Fibroblast of skin of left biceps (primary cell): ENCODE data around the gene ELAC2.
A peak's percentile ranks its signal among the peaks of the same experiment; 100 is the strongest.

ENCODE experiments used
- DNase-seq, 2 experiments: peaks; one replicate each; pipeline ENCODE4 v3.0.0-alpha.2; 2013; ENCODE audit warnings: low read depth in 2 of 2

The ELAC2 gene

DNA sequence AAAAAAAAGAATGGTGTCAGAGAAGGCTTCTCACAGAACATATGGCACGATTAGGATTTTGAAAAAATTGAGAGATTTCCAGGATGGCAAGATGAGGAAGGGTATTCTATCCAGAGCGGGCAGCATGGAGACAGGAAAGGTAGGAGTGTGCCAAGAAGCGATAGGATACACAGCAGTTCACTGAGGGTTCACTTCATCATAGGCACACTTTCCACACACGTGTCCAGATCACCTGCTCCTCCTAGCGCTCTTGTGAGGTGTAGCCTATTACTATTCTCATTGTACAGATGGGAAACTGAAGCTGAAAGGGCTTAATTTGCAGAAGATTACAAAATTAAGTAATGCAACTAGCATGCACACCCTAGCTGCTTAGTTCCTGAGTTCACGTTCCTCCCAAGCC lies 6.2 kb upstream of the ELAC2 start:
- DNase-seq: no peak

DNA sequence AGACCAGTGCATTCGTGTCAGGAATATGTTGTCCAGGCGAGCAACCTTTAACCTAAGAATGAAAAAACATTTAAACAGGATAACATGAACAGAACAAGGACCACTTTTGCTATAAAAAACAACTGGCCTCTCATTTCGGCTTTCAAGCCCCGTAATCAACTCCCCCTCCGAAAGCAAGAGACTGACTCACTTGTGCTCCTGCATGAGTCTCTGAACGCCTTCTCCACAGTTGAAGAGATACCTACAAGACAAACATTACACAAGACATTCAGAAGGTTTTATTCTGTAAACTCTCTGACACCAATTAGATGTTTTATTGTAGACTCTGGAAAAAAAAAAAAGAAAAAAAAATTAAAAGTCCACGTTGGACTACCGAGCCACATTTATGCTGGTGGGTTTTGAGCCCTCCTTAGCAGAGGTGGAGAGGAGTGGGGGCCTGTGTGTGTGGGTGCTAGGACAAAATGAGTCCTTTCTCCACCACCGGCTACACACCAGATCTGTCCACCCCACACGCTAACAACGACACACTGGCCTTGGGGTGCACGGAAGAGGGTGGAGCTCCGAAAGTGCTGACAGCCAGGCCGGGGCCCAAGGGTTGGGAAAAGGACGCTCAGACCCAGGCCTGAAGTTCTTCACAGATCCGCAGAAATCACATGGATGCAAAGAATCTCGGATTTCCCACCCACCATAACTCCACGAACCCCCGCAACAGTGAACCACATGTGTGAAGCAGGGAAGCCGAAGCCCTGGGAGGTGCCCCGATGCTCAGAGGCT lies 759 bp downstream of the ELAC2 start:
- DNase-seq: no peak

DNA sequence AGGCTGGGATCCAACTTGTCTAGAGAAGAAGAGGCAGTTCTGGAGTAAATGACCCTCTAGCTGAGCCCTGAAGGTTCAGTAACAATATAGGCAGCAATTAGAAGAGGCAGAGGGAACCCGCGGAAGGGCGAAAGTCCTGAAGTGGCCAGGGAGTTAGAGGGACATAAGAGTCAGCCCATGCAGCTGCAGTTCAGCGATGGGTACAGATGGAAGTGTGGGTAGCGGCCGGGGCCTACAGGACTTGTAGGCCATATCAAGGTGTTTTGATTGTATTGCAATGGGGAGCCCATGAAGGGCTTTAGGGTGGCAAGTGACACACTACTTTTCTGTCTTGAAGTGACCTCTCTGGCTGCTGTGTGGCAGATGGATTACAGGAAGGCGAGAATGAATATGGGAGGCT lies 3.0 kb downstream of the ELAC2 start:
- no peak for DNase-seq

DNA sequence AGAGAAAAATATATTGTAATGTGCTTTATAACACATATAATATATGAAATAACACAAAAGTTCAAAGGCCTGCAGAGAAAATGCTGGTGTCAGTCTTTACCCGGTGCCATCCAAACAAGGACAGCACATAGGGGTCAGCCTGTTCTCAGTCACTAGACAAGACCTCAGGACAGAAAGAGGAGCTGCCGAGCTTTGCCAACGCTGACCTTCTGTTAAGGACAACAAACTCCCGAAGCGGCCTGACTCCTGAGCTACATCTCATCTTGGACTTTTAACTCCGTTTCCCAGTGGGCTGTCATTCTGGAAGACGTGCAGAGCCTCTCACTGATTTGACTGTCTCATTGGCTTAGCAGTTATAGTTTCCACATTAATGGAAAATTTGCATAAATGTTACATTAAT lies 6.9 kb downstream of the ELAC2 start:
- DNase-seq: no peak

DNA sequence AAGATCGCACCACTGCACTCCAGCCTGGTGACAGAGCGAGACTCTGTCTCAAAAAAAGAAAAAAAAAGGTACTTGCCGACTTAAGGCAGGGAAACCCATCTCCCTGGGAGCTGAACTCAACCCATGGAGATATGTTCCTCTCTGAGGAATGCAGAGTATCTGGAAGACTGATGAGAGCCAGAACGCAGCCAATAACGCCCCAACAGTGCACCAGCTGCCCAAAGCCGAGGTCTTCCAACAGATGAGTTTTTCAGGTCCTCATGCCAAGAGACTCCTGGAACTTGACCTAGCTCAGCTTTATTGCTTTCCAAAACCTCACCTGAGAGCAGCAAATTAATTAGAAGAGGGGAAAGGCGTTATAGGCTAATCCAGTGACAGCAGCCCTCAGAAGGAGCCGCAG lies 9.4 kb downstream of the ELAC2 start:
- no peak for DNase-seq

DNA sequence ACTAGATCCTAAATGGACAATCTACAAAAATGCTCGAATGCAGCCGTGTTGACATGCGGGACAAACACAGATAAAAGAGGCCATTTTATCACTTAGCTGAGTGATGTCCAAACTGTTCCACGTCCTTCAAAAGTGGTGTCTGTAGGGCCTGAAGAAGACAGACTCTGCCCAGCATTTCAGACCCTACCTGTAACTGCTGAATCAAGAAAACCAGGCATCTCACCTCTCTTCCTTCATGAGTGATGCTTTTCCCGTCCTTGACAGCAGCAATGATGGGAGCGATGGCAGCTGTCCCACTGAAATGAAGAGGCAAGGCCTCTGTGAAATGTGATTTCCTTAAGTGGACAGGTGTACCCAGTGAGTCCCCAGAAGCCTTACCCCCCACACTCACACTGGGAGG lies 12.3 kb downstream of the ELAC2 start:
- no peak for DNase-seq

DNA sequence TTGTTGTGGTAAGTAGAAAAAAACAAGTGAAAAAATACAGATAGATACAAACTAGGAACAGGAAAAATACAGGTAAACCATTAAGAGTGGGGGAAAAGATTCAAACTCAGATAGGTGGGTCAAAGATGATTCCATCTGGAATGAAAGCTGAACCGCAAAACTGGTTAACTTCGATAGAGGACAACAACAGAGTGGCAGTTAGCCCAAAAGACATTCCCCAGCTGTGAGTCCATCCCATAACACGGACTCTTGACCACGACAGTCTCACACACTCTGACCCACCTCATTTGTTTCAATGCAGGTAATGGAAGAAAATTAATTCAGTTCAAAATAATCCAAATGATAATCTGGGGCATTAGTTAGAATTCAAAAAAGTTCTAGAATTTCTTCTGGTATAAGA lies 13.5 kb downstream of the ELAC2 start:
- no peak for DNase-seq

DNA sequence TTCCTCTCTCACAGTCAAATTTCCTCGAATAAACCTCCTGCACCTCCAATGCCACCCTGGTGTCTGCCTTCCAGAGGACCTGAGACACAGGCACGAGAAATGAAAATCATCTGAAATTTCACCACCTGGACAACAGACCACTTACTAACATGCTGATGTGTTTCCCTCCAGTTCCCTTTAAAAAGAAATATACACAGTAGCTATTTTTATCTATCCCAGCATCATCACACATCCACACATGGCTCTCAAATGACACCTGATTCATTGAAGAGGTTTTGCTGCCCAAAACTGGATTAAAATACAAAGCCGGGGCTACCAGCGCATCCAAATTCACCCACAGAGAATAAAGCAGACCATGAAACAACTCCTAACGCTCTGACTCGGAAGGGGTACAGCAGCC lies 13.9 kb downstream of the ELAC2 start:
- DNase-seq: no peak

DNA sequence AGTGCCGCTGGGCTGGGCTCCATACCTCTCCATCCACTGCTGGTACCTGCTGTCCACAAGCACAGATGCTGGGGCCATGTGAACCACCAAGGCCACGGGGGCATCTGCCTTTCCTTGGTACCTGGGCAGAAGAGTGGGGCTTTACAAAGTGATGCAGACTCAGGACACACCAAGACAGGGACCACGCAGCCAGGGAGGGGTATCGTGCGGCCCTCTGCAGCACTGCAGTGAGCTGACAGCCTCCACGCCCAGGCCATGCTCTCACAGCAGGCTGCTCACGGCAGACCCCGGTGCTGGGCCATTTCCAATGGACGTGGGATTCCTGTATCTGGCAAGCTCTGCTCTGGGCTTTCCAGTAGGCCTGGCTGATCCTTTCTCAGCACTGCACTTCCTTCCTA lies 14.4 kb downstream of the ELAC2 start:
- DNase-seq: no peak

DNA sequence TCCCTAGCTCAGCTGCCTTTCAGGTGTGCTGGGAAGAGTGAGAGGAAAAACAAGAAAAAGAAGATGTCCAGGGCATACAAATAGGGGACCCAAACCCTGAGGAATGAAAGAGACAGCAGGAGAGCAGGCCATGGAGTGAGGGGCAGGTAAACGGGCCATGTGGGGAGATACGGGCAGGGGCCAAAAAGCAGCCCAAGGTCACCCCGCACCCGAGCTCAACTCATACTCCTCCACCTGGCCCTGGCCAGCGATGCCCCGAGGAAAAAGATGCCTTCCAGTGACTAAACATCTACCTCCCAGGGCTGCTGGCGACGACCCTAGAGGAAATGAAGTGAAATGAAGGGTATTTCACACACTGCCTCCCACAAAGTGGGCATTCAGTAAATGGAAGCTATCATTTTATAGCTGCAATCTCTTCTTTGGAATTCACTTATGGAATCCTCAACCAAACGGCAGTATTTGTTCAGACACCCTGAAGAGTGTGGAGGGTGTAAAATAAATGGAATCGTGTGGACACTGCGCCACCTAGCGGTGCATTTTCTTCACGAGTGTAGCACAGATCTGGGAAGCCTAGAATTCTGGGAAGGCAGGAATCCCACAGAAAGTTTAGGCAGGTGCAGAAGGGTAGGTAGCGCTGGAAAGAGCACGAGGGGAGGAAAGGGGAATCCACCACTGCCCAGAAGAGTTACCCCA lies 14.9 kb downstream of the ELAC2 start:
- peak; percentile 45 for DNase-seq

DNA sequence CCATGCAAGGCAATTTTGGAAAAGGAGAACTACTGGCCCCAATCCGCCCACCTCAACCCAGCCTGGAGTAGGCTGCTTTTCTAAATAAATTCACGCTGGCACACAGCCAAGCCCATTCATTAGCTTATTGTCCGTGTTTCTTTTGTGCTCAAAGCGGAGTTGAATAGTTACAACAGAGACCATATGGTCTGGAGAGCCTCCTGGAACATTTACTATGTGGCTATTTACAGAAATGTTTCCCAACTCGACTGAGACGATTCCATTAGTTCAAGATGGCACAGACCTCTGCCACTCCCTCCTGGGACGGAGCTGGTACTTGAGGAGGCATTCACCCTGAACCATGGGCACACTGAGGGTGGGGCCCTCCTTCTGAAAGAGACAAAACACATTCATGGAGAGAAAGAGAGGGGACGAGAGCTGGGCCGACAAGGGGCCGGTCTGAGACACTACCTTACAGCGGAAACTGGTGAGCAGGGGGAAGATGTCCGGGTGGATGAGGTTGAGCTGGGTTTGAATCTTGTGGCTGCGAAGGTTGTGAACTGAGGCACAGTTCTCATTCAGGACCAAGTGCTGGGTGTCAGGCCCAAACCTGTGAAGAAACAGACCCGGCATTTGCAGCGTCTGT lies 15.7 kb downstream of the ELAC2 start:
- DNase-seq: no peak

DNA sequence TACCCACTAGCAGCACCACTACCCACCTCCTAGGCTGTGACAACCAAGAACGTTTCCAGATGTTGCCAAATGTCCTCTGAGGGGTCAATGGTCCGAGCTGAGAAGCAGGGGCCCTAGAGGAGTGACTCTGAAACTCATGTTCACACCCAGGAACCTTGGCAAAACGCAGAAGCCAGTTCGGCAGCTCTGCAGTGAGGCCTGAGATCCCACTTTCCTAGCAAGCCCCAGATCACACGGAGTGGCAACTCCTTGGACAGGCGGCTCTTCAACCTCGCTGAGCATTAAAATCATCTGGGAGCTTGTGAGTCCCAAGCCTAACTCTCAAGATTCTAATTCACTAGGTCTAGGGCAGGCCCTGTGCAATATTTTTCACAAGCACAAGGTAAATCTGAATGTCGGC lies 17.3 kb downstream of the ELAC2 start:
- DNase-seq: no peak

DNA sequence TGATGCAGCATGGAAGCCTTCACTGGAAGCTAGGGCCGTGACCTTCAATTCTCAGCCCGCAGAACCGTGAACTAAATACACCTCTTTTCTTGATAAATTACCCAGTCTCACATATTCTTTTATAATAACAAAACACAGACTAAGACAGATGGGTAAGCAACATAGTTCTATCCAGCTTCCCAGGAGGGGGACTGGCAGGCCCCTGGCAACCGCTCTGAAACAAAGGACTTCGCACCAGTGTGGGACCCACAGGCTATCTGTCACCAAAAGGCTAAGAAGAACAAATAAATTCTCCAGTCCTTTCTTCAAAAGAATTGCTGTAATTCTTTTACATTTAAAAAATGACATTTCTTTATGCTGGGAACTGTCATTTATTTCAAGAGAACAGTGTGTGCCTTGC lies 19.0 kb downstream of the ELAC2 start:
- no peak for DNase-seq

DNA sequence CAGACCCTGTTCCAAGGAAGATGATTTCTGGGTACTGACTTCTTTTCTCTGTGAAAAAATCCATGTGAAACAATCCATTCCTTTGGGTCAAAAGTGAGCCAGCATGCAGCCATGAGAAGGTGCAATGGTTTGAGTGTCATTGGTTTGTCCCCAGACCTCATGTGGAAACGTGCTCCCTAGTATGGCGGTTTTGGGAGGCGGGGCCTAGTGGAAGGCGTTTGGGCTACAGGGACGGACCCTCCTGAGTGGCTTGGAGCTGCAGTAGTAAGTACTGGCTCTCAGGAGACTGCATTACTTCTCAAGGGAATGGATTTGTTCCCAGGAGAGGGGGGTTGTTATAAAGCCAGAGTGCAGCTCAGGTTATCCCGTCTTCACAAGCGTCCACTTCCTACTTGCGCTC lies 19.4 kb downstream of the ELAC2 start:
- no peak for DNase-seq

DNA sequence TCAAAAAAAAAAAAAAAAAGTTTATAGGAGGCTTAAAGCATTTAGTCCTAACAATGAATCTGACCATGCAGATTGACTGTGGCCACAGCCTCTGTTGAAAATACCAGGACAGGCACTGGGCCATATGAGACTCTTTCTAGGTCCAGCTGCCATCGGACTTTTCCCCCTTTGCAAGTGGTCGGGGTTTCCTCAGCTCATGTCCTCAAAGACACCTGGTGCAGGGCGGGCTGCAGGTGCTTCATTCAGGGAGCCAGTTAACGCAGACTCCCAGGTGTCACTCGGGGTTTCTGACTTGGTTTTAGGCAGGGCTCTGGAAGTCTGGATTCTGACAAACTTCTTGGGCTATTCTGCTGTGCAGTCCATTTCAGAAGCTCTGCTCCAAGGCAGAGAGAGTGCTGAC lies 20.9 kb downstream of the ELAC2 start:
- no peak for DNase-seq

DNA sequence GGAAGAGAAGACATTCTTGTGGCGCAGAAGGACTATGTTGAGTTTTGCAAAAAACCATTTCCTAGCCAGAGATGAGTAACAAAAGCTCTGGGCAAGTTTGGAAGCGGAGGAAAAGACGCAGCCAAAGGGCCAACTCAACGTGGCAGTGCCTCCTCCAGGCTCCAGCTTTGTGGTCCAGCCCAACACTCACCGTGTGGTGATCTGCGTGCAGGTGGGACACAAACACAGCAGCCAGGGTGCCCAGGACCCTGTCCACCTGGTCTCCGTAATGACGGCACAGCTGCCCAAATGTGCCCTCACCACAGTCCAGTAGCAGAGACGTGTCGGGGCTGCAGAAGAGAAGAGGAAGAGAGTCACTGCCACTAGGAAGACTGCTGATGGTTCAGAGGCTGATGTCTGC lies 21.5 kb downstream of the ELAC2 start:
- no peak for DNase-seq

DNA sequence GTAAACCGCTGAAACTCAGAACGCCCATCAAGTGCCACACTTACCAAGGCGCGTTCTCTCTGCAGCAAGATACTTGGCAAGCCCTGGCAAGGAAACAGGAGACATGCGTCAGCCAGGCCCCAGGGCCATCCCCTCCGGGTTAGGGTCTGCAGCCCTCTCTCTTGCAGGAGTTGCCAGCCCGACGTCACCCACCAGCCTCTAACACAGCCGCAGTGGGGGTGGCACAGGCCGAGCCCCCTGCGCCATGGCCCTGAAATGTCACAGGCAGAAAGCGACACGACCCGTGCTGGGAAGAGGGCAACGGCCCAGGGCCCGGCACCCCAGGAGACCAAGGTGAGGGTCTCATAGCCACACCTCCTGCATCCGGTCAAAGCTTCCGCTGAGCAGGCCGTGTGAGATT lies 21.9 kb downstream of the ELAC2 start:
- no peak for DNase-seq

DNA sequence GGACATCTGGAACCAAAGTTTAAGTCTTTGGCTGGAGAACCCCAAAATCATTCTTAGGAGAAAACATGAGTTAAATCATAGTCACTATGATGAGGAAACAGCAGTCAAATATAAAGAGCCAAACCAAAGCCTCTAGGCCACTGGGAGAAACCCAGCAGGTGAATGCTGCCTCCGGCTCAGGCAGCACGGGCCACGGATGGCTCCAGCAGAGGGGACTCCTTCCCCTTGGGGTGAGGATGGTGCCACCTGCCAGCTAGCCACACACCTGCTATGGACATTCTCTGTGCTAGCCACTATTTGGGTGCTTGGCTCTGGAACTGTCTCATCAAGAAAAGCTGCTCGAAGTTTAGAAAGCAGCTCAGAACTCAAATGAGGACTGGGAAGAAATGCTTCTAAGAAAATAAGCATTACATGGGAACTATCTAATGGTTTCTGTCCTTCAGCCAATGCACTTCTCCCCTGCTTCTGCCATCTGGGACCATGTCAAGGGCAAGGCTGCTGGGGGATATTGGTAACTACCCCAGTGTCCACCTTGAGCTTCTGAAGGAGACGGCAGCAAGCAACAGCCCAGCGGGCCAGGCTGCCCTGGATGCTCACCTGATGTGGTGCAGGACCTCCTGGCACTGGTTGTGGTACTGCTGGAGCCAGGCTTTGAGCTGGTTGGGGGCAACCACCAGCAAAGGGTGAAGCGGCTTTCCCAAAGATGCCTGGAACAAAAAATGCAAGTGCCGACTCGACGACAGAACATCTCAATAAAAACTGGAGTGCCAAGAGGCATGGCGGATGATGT lies 22.5 kb downstream of the ELAC2 start:
- no peak for DNase-seq

DNA sequence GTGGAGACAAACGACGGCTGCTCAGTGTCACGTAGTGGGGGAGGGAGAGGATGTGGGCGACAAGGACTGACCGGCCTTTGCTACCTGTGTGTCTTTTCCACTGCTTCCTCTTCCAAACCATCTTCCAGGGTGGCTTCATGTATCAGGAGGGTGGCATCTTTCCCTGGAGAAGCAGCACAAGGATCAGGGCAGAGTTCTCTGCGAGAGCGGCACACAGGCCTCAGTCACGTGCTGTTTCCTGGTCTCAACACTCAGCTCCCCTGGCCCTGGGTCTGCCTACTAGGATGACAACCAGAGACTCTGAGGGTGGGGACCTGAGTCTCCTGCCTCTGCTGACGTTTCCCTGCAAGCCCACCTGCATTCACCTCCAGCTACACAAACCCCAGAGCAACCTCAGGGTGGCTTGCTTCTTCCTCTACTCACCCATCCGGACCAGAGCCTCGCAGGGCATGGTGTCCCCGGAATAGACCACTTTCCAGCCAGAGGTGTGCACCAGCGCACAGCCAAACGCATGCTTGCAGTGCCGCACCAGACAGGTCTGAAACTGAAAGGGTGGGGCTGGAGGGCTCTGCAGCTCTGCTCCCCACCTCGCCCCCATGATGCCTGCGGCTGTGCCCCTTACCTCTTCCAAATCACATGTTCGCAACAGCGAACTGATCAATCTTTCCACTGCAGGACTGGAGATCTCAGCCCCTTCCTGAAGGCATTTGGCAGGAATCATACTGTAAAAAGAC lies 23.3 kb downstream of the ELAC2 start:
- no peak for DNase-seq

DNA sequence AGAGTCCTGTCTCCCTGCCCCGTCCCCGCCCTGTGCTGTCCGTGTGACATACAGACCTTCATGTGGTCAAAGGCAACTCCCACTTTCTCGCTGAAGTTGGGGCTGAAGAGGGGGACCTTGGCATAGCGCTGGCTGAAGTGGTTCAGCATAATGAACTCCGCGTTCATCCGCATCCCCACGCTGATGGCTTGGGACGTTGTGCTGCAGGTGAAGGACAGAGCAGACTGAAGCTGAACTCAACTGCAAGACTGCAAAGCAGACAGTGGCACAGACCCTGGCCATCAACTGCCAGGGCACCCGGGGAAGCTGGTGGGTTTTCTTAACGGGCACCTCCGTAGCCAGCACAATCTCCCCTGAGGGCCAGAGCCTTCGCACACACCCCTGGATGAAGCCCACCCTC lies 24.2 kb downstream of the ELAC2 start:
- DNase-seq: no peak

DNA sequence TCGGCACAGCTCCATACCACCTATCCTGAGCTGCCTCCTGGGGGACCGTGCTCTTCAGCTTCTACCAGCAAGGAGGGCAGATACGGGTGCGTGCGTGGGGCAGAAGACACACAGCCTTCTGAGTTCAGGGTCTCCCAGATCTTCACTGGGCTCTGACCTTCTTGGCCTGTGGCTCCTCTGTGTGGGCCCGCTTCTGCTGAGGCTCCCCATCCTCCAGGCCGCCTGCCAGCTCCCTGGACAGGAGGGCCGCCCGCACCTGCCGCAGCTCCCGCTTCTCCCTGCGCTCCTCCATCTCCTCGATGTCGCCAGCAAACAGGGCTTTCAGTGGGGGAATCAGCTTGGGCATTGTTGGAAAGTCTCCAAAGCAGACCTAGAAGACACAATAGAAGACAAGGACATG lies 25.2 kb downstream of the ELAC2 start:
- DNase-seq: no peak

DNA sequence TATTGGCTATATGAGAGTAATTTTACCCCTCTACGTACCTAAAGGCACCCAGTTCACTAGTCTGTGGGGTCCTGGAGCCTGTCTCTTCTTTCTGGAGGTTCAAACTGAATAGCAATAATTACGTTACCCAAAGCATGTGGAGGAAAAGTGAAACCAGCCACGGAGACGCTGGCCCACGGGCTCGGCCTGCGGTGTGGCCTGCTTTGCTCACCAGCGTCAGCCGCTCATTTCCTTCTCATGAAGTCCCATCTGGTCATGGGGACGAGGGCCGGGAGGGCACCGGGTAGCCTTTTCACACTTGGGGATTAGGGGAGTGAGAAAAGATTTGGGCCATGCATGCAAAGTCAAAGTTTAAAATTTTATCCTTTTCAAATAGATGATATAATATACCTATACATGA lies 26.9 kb downstream of the ELAC2 start:
- DNase-seq: no peak
